T-helper 9 cell (primary cell): ENCODE data around the gene OXT.
"Not testable (repeated sequence)": the region's sequence is repeated elsewhere in the genome, so short reads cannot be mapped to it uniquely, and the experiment has no call there.

Experiments
- DNase-seq: peaks from one replicate; pipeline ENCODE4 v3.0.0-alpha.2; 2020

The OXT gene

GRCh38 chr20:3051385-3052019 is 19.9 kb upstream of the OXT start:
- DNase-seq: no peak

- no peak for DNase-seq
These were observed 11.9 kb upstream of the OXT start for GRCh38 chr20:3059489-3059888.

- DNase-seq: not testable (repeated sequence)
These were observed 7.3 kb upstream of the OXT start for GRCh38 chr20:3064119-3064518.

GRCh38 chr20:3067139-3068014 is 4.0 kb upstream of the OXT start:
- no peak for DNase-seq

- DNase-seq: no peak
These were observed 3.3 kb upstream of the OXT start for GRCh38 chr20:3068075-3068474.

- no peak for DNase-seq
These were observed 2.2 kb upstream of the OXT start for GRCh38 chr20:3068986-3069900.

GRCh38 chr20:3070725-3071124 is 695 bp upstream of the OXT start:
- DNase-seq: no peak

GRCh38 chr20:3071266-3071609 is 182 bp upstream of the OXT start:
- DNase-seq: no peak

GRCh38 chr20:3072530-3073250 is 1.3 kb downstream of the OXT start:
- no peak for DNase-seq

- DNase-seq: not testable (repeated sequence)
These were observed 1.8 kb downstream of the OXT start for GRCh38 chr20:3073251-3073643.

- no peak for DNase-seq
These were observed 3.4 kb downstream of the OXT start for GRCh38 chr20:3074812-3075211.

GRCh38 chr20:3075315-3075714 is 3.9 kb downstream of the OXT start:
- not testable (repeated sequence) for DNase-seq

- no peak for DNase-seq
These were observed 6.3 kb downstream of the OXT start for GRCh38 chr20:3077618-3078134.

GRCh38 chr20:3080939-3081388 is 9.5 kb downstream of the OXT start:
- DNase-seq: no peak

- no peak for DNase-seq
These were observed 10.2 kb downstream of the OXT start for GRCh38 chr20:3081641-3082040.

- DNase-seq: no peak
These were observed 11.0 kb downstream of the OXT start for GRCh38 chr20:3082306-3082951.

- DNase-seq: no peak
These were observed 11.8 kb downstream of the OXT start for GRCh38 chr20:3082955-3083952.

GRCh38 chr20:3084283-3084985 is 13.0 kb downstream of the OXT start, which contains the start of gene AVP:
Gene AVP, minus strand, starts transcription at chr20:3084724. Its CDS starts 50 bp downstream, at chr20:3084674.
- no peak for DNase-seq

- DNase-seq: no peak
These were observed 13.6 kb downstream of the OXT start for GRCh38 chr20:3084986-3085360.
